Measurements from ENCODE around the gene RNF220.

RNF220 gene

GRCh38 chr1:44700573-44700972 is 295.5 kb downstream of the RNF220 start:
- 89 to 92% methylated on average over 1 of the region's 1 CpG for WGBS, 2 experiments
- H3K36me3 ChIP-seq (ENCODE audit: control insufficient read depth, insufficient read depth, low read length), result no peaks in the 10 kb centered on the region
- no peaks in the 10 kb centered on the region for H3K9me3 ChIP-seq (ENCODE audit: control insufficient read depth, low read length)
- no peak overlapping the region for H3K4me3 ChIP-seq (ENCODE audit: insufficient read depth, low read depth, low read length)
- H3K4me1 ChIP-seq (ENCODE audit: control insufficient read depth, insufficient read depth, low read length), result no peaks in the 10 kb centered on the region
- no peaks in the 10 kb centered on the region for H3K27me3 ChIP-seq (ENCODE audit: control insufficient read depth, insufficient read depth, low read length, poor library complexity, severe bottlenecking)
- no peak overlapping the region for H3K27ac ChIP-seq (ENCODE audit: insufficient read depth, low read depth, low read length, poor library complexity, severe bottlenecking)

- H3K36me3 ChIP-seq (ENCODE audit: control insufficient read depth, insufficient read depth, low read length), result no peaks in the 10 kb centered on the region
- H3K4me1 ChIP-seq (ENCODE audit: control insufficient read depth, insufficient read depth, low read length), result no peaks in the 10 kb centered on the region
- WGBS, 2 experiments, result 93 to 96% methylated on average over 7 of the region's 7 CpGs
Observed at GRCh38 chr1:44701141-44701573, 296.1 kb downstream of the RNF220 start.

More at GRCh38 chr1:44701141-44701573, 296.1 kb downstream of the RNF220 start:
- Histone ChIP-seq H3K9me3 (ENCODE audit: control insufficient read depth, low read length) (no peaks in the 10 kb centered on the region), H3K27ac (ENCODE audit: insufficient read depth, low read depth, low read length, poor library complexity, severe bottlenecking) (no peak overlapping the region), H3K4me3 (ENCODE audit: insufficient read depth, low read depth, low read length) (no peak overlapping the region), H3K27me3 (ENCODE audit: control insufficient read depth, insufficient read depth, low read length, poor library complexity, severe bottlenecking) (no peaks in the 10 kb centered on the region)

All from ectodermal cell (in vitro differentiated cells).